Measurements from ENCODE around the gene HOXA7. TPM values are rescaled to one million over a fixed set of nuclear protein-coding genes. Genes with fewer than 3 reads are reported as not detected.

HOXA7 gene
- total RNA-seq, 2 donors from 2014 or later: 21.9 to 24.4 TPM

GRCh38 chr7:27118580-27118979 is 37.9 kb downstream of the HOXA7 start:
- Histone ChIP-seq H3K9ac (ENCODE audit: low read depth in 2 of 2, low read length in 2 of 2) (peak overlapping the region in 1 of 2 donors; percentile 97), H3K4me1 (peaks cover 20% of the 10 kb centered on the region), H3K27ac (peak overlapping the region; percentile 75), H3K9me3 (no peaks in the 10 kb centered on the region), H3K27me3 (no peaks in the 10 kb centered on the region), H3K4me3 (no peak overlapping the region), H3K36me3 (no peaks in the 10 kb centered on the region)
- intact Hi-C loops (cut with DNase I): no loop called here
- DNase-seq: peak; percentile 34
- TF ChIP-seq, protein P1, sequence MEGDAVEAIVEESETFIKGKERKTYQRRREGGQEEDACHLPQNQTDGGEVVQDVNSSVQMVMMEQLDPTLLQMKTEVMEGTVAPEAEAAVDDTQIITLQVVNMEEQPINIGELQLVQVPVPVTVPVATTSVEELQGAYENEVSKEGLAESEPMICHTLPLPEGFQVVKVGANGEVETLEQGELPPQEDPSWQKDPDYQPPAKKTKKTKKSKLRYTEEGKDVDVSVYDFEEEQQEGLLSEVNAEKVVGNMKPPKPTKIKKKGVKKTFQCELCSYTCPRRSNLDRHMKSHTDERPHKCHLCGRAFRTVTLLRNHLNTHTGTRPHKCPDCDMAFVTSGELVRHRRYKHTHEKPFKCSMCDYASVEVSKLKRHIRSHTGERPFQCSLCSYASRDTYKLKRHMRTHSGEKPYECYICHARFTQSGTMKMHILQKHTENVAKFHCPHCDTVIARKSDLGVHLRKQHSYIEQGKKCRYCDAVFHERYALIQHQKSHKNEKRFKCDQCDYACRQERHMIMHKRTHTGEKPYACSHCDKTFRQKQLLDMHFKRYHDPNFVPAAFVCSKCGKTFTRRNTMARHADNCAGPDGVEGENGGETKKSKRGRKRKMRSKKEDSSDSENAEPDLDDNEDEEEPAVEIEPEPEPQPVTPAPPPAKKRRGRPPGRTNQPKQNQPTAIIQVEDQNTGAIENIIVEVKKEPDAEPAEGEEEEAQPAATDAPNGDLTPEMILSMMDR (IDR thresholded peaks at IDR 0.05): no peak

GRCh38 chr7:27117887-27118491 is 38.5 kb downstream of the HOXA7 start:
- peak; percentile 49 for DNase-seq
- peak overlapping the region; percentile 75 for H3K27ac ChIP-seq
- peak overlapping the region; percentile 17 for H3K4me3 ChIP-seq
- H3K9me3 ChIP-seq: no peaks in the 10 kb centered on the region
- TF ChIP-seq, protein P1 (IDR thresholded peaks at IDR 0.05): no peak
- intact Hi-C loops (cut with DNase I): no loop called here
- H3K4me1 ChIP-seq: peaks cover 20% of the 10 kb centered on the region
- H3K9ac ChIP-seq (ENCODE audit: low read depth in 2 of 2, low read length in 2 of 2): peak overlapping the region; percentile 58 to 97
- no peaks in the 10 kb centered on the region for H3K27me3 ChIP-seq
- H3K36me3 ChIP-seq: no peaks in the 10 kb centered on the region

DNA sequence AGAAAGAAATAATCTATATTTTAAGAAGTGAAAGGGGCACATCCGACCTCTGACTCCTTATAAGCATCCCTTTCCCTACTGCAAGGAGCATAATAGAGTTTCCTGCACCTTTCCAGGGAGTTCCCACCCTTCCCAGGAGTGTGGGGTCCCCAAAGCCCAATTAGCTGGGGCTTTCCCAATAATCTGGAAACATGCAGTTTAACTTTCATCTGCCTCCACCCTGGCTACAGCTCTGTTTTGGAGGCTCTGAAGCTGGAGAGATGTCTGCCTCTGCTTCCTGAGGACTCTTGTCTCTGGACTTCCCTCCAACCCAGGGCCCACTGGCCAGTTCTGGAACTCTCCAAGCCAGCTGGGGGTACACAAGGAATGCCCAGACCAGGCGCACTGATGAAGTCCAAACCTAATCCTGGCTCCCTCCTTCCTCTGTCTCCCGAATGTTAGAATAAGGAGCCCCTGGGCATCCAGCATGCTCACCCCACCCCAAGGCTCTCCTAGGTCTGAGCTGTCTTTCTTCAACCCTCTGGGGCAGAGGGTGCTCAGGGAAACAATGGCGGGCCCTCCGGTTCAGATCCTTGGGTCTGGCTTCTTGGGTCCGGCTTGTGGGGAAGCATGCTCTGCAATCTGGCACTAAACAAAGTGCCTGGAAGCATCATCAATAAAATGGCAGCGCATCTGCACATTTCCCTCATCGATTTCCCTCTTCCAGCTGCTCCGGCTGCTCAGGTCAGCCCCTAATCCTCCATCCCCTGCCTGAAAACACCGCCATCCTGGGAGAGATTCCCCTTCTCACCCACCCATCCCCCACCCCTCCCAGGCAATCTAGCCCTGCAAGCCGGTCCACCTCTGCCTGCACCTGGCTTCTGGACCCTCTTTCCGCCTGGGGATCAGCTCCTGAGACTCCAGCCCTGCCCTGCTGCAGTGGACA is 39.3 kb downstream of the HOXA7 start:
- peak; percentile 44 for DNase-seq
- Histone ChIP-seq H3K36me3 (no peaks in the 10 kb centered on the region), H3K9me3 (no peaks in the 10 kb centered on the region), H3K27ac (peak overlapping the region; percentile 75), H3K27me3 (no peaks in the 10 kb centered on the region), H3K4me3 (peak overlapping the region; percentile 17), H3K4me1 (peaks cover 20% of the 10 kb centered on the region), H3K9ac (ENCODE audit: low read depth in 2 of 2, low read length in 2 of 2) (peak overlapping the region; percentile 58 to 97)
- intact Hi-C loops (cut with DNase I): no loop called here
- TF ChIP-seq, protein P1 (IDR thresholded peaks at IDR 0.05): no peak

DNA sequence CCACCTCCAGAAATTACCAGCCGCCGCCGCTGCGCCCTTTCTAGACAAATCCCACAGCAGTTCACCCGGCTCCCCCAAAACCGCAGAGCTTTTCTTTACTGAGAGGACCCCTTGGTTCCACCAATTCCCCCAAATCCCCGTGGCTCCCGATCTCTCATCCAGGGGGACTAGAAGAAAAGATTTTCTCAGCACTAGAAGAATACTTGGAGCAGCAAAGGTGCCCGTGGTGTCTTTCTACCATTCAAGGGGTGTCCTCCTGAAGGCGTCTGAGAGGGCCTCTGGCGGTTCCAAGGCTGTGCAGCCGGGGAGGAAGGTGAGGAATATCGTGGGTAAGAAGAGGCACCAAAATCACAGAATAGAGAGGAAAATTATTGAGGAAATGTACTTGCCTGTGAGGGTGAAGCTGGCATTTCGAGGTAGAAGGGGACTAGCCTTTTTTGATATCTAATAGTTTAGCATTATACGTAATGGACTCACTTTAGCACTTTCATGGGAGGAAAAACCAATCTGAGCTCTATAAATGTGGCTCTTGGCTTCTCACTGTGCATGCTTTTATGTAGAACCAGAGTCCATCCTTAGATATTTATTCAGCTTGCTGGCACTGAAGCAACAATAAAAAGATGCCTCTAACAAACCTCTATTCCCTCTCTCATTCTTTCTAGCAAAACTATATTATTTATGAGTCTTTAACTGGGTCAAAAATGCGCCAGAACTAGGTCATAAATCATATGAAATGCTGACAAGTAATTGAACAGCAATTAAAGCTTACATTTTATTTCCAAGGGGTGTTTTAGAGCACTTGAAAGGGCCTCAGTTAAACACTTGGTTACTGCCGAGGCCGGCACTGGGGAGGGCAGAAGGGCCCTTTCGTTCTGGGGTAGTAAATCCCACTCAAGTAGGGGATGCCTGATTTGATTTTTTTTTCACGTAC is 40.2 kb downstream of the HOXA7 start:
- H3K36me3 ChIP-seq: no peaks in the 10 kb centered on the region
- peak overlapping the region; percentile 58 to 97 for H3K9ac ChIP-seq (ENCODE audit: low read depth in 2 of 2, low read length in 2 of 2)
- peak; percentile 35 for DNase-seq
- H3K4me1 ChIP-seq: peaks cover 18% of the 10 kb centered on the region
- H3K27me3 ChIP-seq: no peaks in the 10 kb centered on the region
- H3K9me3 ChIP-seq: no peaks in the 10 kb centered on the region
- peak overlapping the region; percentile 75 for H3K27ac ChIP-seq
- intact Hi-C loops (cut with DNase I): no loop called here
- peak overlapping the region; percentile 22 for H3K4me3 ChIP-seq
- TF ChIP-seq, protein P1 (IDR thresholded peaks at IDR 0.05): no peak

Measured in colonic mucosa (tissue), 4 donors.